HG02981 (cell line): Measurements from ENCODE around the gene TOPORS.
"Not testable (repeated sequence)": the region's sequence is repeated elsewhere in the genome, so short reads cannot be mapped to it uniquely, and the experiment has no call there.

Experiments used
- ATAC-seq: cut with Tn5 transposase; IDR thresholded peaks from one replicate; pipeline ENCODE4 v1.9.1; 2021; ENCODE audit warnings: mild to moderate bottlenecking, moderate library complexity; ENCODE audit not compliant: unreplicated experiment

Gene TOPORS

GRCh38 chr9:32566770-32567169, 14.4 kb upstream of the TOPORS start:
- ATAC-seq = no peak

GRCh38 chr9:32565967-32566366, 13.6 kb upstream of the TOPORS start:
- ATAC-seq = no peak

- ATAC-seq = no peak
Measured at GRCh38 chr9:32558408-32558934, 6.1 kb upstream of the TOPORS start.

GRCh38 chr9:32554591-32554990, 2.2 kb upstream of the TOPORS start:
- ATAC-seq = no peak

- no peak for ATAC-seq
Measured at GRCh38 chr9:32554107-32554506, 1.7 kb upstream of the TOPORS start.

- peak; percentile 4 for ATAC-seq
Measured at GRCh38 chr9:32551276-32552051, 922 bp downstream of the TOPORS start.

- ATAC-seq = peak; percentile 69
Measured at GRCh38 chr9:32550562-32551275, 1.7 kb downstream of the TOPORS start.

GRCh38 chr9:32550150-32550561, 2.2 kb downstream of the TOPORS start:
- ATAC-seq = no peak

- not testable (repeated sequence) for ATAC-seq
Measured at GRCh38 chr9:32548213-32548612, 4.2 kb downstream of the TOPORS start.

- ATAC-seq = no peak
Measured at GRCh38 chr9:32545884-32546283, 6.5 kb downstream of the TOPORS start.

GRCh38 chr9:32543047-32543446, 9.3 kb downstream of the TOPORS start:
- no peak for ATAC-seq

GRCh38 chr9:32533816-32534215, 18.6 kb downstream of the TOPORS start:
- no peak for ATAC-seq

- ATAC-seq = no peak
Measured at GRCh38 chr9:32533336-32533735, 19.1 kb downstream of the TOPORS start.

- ATAC-seq = no peak
Measured at GRCh38 chr9:32526707-32527048, 25.7 kb downstream of the TOPORS start.

GRCh38 chr9:32526041-32526706, 26.2 kb downstream of the TOPORS start, which contains the start of gene RIGI:
TSS of gene RIGI (minus strand) at chr9:32526196. CDS start at chr9:32526166, 30 bp downstream.
- ATAC-seq = peak; percentile 65

- peak; percentile 15 for ATAC-seq
Measured at GRCh38 chr9:32525709-32526030, 26.7 kb downstream of the TOPORS start.

GRCh38 chr9:32524892-32525708, 27.3 kb downstream of the TOPORS start:
- ATAC-seq = peak; percentile 28

GRCh38 chr9:32524558-32524891, 27.9 kb downstream of the TOPORS start:
- not testable (repeated sequence) for ATAC-seq

- no peak for ATAC-seq
Measured at GRCh38 chr9:32523910-32524309, 28.5 kb downstream of the TOPORS start.

GRCh38 chr9:32518276-32518675, 34.1 kb downstream of the TOPORS start:
- no peak for ATAC-seq

GRCh38 chr9:32516241-32516640, 36.1 kb downstream of the TOPORS start:
- no peak for ATAC-seq
